NCI-H146 (cell line): ENCODE results near the gene DCLK2.

ENCODE experiments used
- DNase-seq: peaks from one replicate; lab custom pipeline; 2025; lab: John Stamatoyannopoulos, UW

The DCLK2 gene

GRCh38 chr4:150265806-150266205 lies 187.6 kb downstream of the DCLK2 start:
- no peak for DNase-seq

- DNase-seq, result no peak
These were observed 190.2 kb downstream of the DCLK2 start for GRCh38 chr4:150268444-150268843.

- DNase-seq, result no peak
These were observed 200.0 kb downstream of the DCLK2 start for GRCh38 chr4:150278206-150278605.

GRCh38 chr4:150280081-150280895 lies 202.0 kb downstream of the DCLK2 start:
- DNase-seq, result no peak

- DNase-seq, result no peak
These were observed 202.7 kb downstream of the DCLK2 start for GRCh38 chr4:150280975-150281374.

- no peak for DNase-seq
These were observed 205.4 kb downstream of the DCLK2 start for GRCh38 chr4:150283689-150284088.

GRCh38 chr4:150286656-150287055 lies 208.4 kb downstream of the DCLK2 start:
- no peak for DNase-seq

- no peak for DNase-seq
These were observed 211.0 kb downstream of the DCLK2 start for GRCh38 chr4:150289198-150289597.

- no peak for DNase-seq
These were observed 211.6 kb downstream of the DCLK2 start for GRCh38 chr4:150289881-150290280.

GRCh38 chr4:150297861-150298474 lies 219.7 kb downstream of the DCLK2 start:
- DNase-seq, result peak; percentile 34

GRCh38 chr4:150299816-150300215 lies 221.6 kb downstream of the DCLK2 start:
- no peak for DNase-seq

GRCh38 chr4:150302553-150302952 lies 224.3 kb downstream of the DCLK2 start:
- no peak for DNase-seq

GRCh38 chr4:150305995-150306394 lies 227.8 kb downstream of the DCLK2 start:
- no peak for DNase-seq

GRCh38 chr4:150306719-150307118 lies 228.5 kb downstream of the DCLK2 start:
- DNase-seq, result no peak
